ENCODE data around the gene FBLN2. TPM values are rescaled to one million over a fixed set of nuclear protein-coding genes. Genes with fewer than 3 reads are reported as not detected.

Gene FBLN2
- polyA plus RNA-seq, 3 donors, result 0.08 TPM; not detected in 2

DNA sequence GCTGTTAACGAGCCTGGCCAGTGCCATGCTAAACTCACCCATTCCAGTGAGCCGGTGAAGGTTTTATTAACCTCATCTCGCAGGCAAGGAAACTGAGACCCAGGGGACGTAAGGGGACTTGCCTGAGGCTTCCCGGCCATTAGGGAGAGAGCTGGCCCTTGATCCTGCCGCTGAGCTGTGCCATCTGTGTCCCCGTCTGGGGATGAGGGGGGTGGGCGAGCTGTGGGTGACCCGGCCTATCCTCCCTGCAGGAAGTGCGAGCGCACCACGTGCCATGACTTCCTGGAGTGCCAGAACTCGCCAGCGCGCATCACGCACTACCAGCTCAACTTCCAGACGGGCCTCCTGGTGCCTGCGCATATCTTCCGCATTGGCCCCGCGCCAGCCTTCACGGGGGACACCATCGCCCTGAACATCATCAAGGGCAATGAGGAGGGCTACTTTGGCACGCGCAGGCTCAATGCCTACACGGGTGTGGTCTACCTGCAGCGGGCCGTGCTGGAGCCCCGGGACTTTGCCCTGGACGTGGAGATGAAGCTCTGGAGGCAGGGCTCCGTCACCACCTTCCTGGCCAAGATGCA, 88.5 kb downstream of the FBLN2 start:
- Histone ChIP-seq H2AFZ (ENCODE audit: insufficient read depth, low read depth, low read length, poor library complexity, severe bottlenecking) (no peak overlapping the region), H3K4me3 (replicated peaks in 1 of 3; ENCODE audit: low read depth in 2 of 3, low read length in 3 of 3) (no peak overlapping the region), H3K4me2 (replicated peaks; ENCODE audit: extremely low read depth, low read length, poor library complexity, severe bottlenecking) (no peak overlapping the region), H3K4me1 (ENCODE audit: control insufficient read depth in 1 of 2, insufficient read depth in 2 of 2, low read length in 2 of 2) (no peaks in the 10 kb centered on the region), H3K9me3 (replicated peaks in 1 of 2; ENCODE audit: control insufficient read depth in 1 of 2, insufficient read depth in 1 of 2, low read length in 2 of 2) (no peaks in the 10 kb centered on the region), H3K79me2 (ENCODE audit: insufficient read depth, low read length) (no peaks in the 10 kb centered on the region), H3K27me3 (ENCODE audit: control insufficient read depth in 2 of 2, insufficient read depth in 2 of 2, low read length in 2 of 2) (no peaks in the 10 kb centered on the region), H3K9ac (ENCODE audit: insufficient read depth, low read length, poor library complexity, severe bottlenecking) (no peak overlapping the region), H3K27ac (ENCODE audit: low read depth in 1 of 2, low read length in 2 of 2) (no peak overlapping the region), H3K36me3 (replicated peaks in 1 of 2; ENCODE audit: control insufficient read depth in 1 of 2, insufficient read depth in 2 of 2, low read length in 2 of 2) (no peaks in the 10 kb centered on the region), H4K20me1 (ENCODE audit: insufficient read depth, low read length) (no peaks in the 10 kb centered on the region)
- no peaks in the 10 kb centered on the region for H3K36me3 Mint-ChIP-seq
- 87% methylated on average over 28 of the region's 31 CpGs for WGBS (ENCODE audit: insufficient coverage)
- TF ChIP-seq, protein P1, sequence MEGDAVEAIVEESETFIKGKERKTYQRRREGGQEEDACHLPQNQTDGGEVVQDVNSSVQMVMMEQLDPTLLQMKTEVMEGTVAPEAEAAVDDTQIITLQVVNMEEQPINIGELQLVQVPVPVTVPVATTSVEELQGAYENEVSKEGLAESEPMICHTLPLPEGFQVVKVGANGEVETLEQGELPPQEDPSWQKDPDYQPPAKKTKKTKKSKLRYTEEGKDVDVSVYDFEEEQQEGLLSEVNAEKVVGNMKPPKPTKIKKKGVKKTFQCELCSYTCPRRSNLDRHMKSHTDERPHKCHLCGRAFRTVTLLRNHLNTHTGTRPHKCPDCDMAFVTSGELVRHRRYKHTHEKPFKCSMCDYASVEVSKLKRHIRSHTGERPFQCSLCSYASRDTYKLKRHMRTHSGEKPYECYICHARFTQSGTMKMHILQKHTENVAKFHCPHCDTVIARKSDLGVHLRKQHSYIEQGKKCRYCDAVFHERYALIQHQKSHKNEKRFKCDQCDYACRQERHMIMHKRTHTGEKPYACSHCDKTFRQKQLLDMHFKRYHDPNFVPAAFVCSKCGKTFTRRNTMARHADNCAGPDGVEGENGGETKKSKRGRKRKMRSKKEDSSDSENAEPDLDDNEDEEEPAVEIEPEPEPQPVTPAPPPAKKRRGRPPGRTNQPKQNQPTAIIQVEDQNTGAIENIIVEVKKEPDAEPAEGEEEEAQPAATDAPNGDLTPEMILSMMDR (IDR thresholded peaks at IDR 0.05), result no peak
- H3K27me3 Mint-ChIP-seq (ENCODE audit: low read depth in 3 of 3), result peaks cover 0 to 2% (median 2%) of the 10 kb centered on the region in 3 donors
- no peak for DNase-seq
- intact Hi-C loops (cut with micrococcal nuclease), result no loop called here
- H3K9me3 Mint-ChIP-seq, result peaks cover 0 to 3% (median 0%) of the 10 kb centered on the region in 7 donors
- H3K4me1 Mint-ChIP-seq, result no peaks in the 10 kb centered on the region
- H3K4me3 Mint-ChIP-seq, result no peak overlapping the region
- no peak overlapping the region for H3K27ac Mint-ChIP-seq

DNA sequence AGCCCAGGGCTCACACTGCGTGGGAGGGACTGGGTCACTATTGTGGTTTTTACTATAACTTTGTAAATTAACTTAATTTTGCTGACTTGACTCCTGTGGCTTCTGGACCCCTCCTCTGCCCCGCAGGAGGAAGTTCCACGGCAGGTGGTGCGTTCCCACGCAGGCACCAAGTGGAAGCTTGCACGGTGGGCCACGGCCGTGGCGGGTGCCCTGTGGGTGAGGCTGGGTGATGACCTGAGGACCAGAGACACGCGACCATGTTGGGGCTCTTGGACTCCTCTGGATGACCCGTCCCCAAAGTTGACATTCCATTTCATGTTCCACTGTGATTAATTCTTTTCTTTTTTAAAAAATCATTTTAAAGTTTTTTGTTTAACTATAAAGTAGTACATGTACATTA, 89.0 kb downstream of the FBLN2 start:
- peaks cover 0 to 3% (median 2%) of the 10 kb centered on the region in 3 donors for H3K27me3 Mint-ChIP-seq (ENCODE audit: low read depth in 3 of 3)
- no peak for DNase-seq
- H3K36me3 ChIP-seq (replicated peaks in 1 of 2; ENCODE audit: control insufficient read depth in 1 of 2, insufficient read depth in 2 of 2, low read length in 2 of 2), result no peaks in the 10 kb centered on the region
- no peaks in the 10 kb centered on the region for H3K36me3 Mint-ChIP-seq
- no peak overlapping the region for H3K27ac Mint-ChIP-seq
- no peak overlapping the region for H2AFZ ChIP-seq (ENCODE audit: insufficient read depth, low read depth, low read length, poor library complexity, severe bottlenecking)
- no peak overlapping the region for H3K9ac ChIP-seq (ENCODE audit: insufficient read depth, low read length, poor library complexity, severe bottlenecking)
- no peak overlapping the region for H3K4me3 ChIP-seq (replicated peaks in 1 of 3; ENCODE audit: low read depth in 2 of 3, low read length in 3 of 3)
- H3K79me2 ChIP-seq (ENCODE audit: insufficient read depth, low read length), result no peaks in the 10 kb centered on the region
- H3K9me3 ChIP-seq (replicated peaks in 1 of 2; ENCODE audit: control insufficient read depth in 1 of 2, insufficient read depth in 1 of 2, low read length in 2 of 2), result no peaks in the 10 kb centered on the region
- no peak overlapping the region for H3K4me2 ChIP-seq (replicated peaks; ENCODE audit: extremely low read depth, low read length, poor library complexity, severe bottlenecking)
- no peak overlapping the region for H3K27ac ChIP-seq (ENCODE audit: low read depth in 1 of 2, low read length in 2 of 2)
- peaks cover 0 to 3% (median 0%) of the 10 kb centered on the region in 7 donors for H3K9me3 Mint-ChIP-seq
- H3K4me1 ChIP-seq (ENCODE audit: control insufficient read depth in 1 of 2, insufficient read depth in 2 of 2, low read length in 2 of 2), result no peaks in the 10 kb centered on the region
- no peaks in the 10 kb centered on the region for H3K27me3 ChIP-seq (ENCODE audit: control insufficient read depth in 2 of 2, insufficient read depth in 2 of 2, low read length in 2 of 2)
- WGBS (ENCODE audit: insufficient coverage), result no CpG with 5 or more reads among the region's 12 CpGs
- H3K4me1 Mint-ChIP-seq, result no peaks in the 10 kb centered on the region
- TF ChIP-seq, protein P1 (IDR thresholded peaks at IDR 0.05), result no peak
- H3K4me3 Mint-ChIP-seq, result no peak overlapping the region
- intact Hi-C loops (cut with micrococcal nuclease), result no loop called here
- H4K20me1 ChIP-seq (ENCODE audit: insufficient read depth, low read length), result no peaks in the 10 kb centered on the region

Data from CD14-positive monocyte (primary cell).